Mucosa of gallbladder (tissue), 1 donor: ENCODE results near the gene FAXDC2. TPM values are rescaled to one million over a fixed set of nuclear protein-coding genes. Genes with fewer than 3 reads are reported as not detected.

ENCODE experiments used
- total RNA-seq: library from RNA; stranded (reverse); gene quantifications from one replicate; pipeline ENCODE4 v1.2.1, GENCODE V29; 2021
- donor health status: DM: no; HTN: no; CAD: no.

FAXDC2 gene
- total RNA-seq, 1 donor from 2014 or later: 91.0 TPM

Other genes with a start within 250 kb of the FAXDC2 start
- 190 TPM for gene LARP1, start 95.2 kb downstream of the FAXDC2 start, total RNA-seq
- 57.3 TPM for gene CNOT8, start 8.0 kb upstream of the FAXDC2 start, total RNA-seq
- 11.1 TPM for gene GEMIN5, start 87.6 kb upstream of the FAXDC2 start, total RNA-seq
- gene MRPL22, start 90.5 kb upstream of the FAXDC2 start, total RNA-seq: 26.2 TPM
- gene KIF4B, start 163.2 kb upstream of the FAXDC2 start, total RNA-seq: not detected